IPS-NIHi7 (cell line): ENCODE results near the gene DLG3.
"Not testable (repeated sequence)": the region's sequence is repeated elsewhere in the genome, so short reads cannot be mapped to it uniquely, and the experiment has no call there.

Experiments used
- DNase-seq: peaks from one replicate; pipeline ENCODE4 v3.0.0; 2012; ENCODE audit warnings: mixed read lengths; ENCODE audit errors: extremely low spot score

The DLG3 gene

GRCh38 chrX:70476934-70477733 is 32.5 kb downstream of the DLG3 start:
- peak; percentile 26 for DNase-seq

- no peak for DNase-seq
These were observed 33.1 kb downstream of the DLG3 start for GRCh38 chrX:70477734-70478075.

GRCh38 chrX:70478526-70479245 is 34.1 kb downstream of the DLG3 start:
- DNase-seq: no peak

GRCh38 chrX:70479247-70479921 is 34.7 kb downstream of the DLG3 start:
- DNase-seq: no peak

- DNase-seq: no peak
These were observed 35.5 kb downstream of the DLG3 start for GRCh38 chrX:70479922-70480659.

- no peak for DNase-seq
These were observed 36.0 kb downstream of the DLG3 start for GRCh38 chrX:70480660-70481018.

- no peak for DNase-seq
These were observed 37.0 kb downstream of the DLG3 start for GRCh38 chrX:70481471-70482270.

GRCh38 chrX:70482300-70482699 is 37.7 kb downstream of the DLG3 start:
- DNase-seq: no peak

GRCh38 chrX:70485466-70485865 is 40.8 kb downstream of the DLG3 start:
- DNase-seq: no peak

- DNase-seq: no peak
These were observed 44.2 kb downstream of the DLG3 start for GRCh38 chrX:70488856-70489255.

GRCh38 chrX:70494441-70494840 is 49.8 kb downstream of the DLG3 start:
- DNase-seq: no peak

- DNase-seq: peak; percentile 28
These were observed 51.9 kb downstream of the DLG3 start for GRCh38 chrX:70496491-70496890.

- no peak for DNase-seq
These were observed 52.4 kb downstream of the DLG3 start for GRCh38 chrX:70497026-70497425.

GRCh38 chrX:70498129-70498528 is 53.5 kb downstream of the DLG3 start:
- DNase-seq: no peak

- no peak for DNase-seq
These were observed 56.2 kb downstream of the DLG3 start for GRCh38 chrX:70500826-70501225.

GRCh38 chrX:70504772-70505450 is 60.3 kb downstream of the DLG3 start:
- DNase-seq: no peak

- no peak for DNase-seq
These were observed 60.8 kb downstream of the DLG3 start for GRCh38 chrX:70505451-70505841.

- peak; percentile 42 for DNase-seq
These were observed 63.8 kb downstream of the DLG3 start for GRCh38 chrX:70508296-70508911.

- DNase-seq: no peak
These were observed 64.4 kb downstream of the DLG3 start for GRCh38 chrX:70509078-70509477.

- not testable (repeated sequence) for DNase-seq
These were observed 70.6 kb downstream of the DLG3 start for GRCh38 chrX:70515270-70515669.
